Measurements from ENCODE around the gene PWP2.
"Not testable (repeated sequence)": the region's sequence is repeated elsewhere in the genome, so short reads cannot be mapped to it uniquely, and the experiment has no call there.

GRCh38 chr21:44157439-44158081 is 50.4 kb downstream of the PWP2 start:
- not testable (repeated sequence) for TF ChIP-seq POLR2A (IDR thresholded peaks at IDR 0.05; ENCODE audit: low read length); GATA1 (IDR thresholded peaks at IDR 0.05; ENCODE audit: low read depth, low read length)

Data from erythroblast (primary cell).